PFSK-1 (cell line): ENCODE results near the gene ZFAND3.

ENCODE experiments used
- REST ChIP-seq, 2 experiments: IDR thresholded peaks; 2 replicates each; pipeline versions ENCODE4 v1.6.1 to v1.8.0; 2011 to 2012; ENCODE audit warnings: low read depth in 2 of 2, low read length in 2 of 2, control low read depth in 1 of 2, inconsistent platforms in 1 of 2, mild to moderate bottlenecking in 1 of 2, moderate library complexity in 1 of 2; ENCODE audit not compliant: insufficient read depth in 1 of 2
- TAF1 ChIP-seq: IDR thresholded peaks from 2 replicates; pipeline ENCODE4 v1.6.1; 2012; ENCODE audit warnings: low read length, control low read depth, borderline replicate concordance; ENCODE audit not compliant: insufficient read depth

- TF ChIP-seq REST (IDR thresholded peaks at IDR 0.05; ENCODE audit: insufficient read depth in 1 of 2, low read depth in 2 of 2, low read length in 2 of 2) (no peak), TAF1 (no peak)
Measured at GRCh38 chr6:38107073-38107472, 287.5 kb downstream of the ZFAND3 start.
